ENCODE measurements around the gene TGFBR2. TPM values are rescaled to one million over a fixed set of nuclear protein-coding genes. Genes with fewer than 3 reads are reported as not detected.

TGFBR2 gene
- total RNA-seq, 1 experiment from 2014 or later, result 0.81 TPM

DNA sequence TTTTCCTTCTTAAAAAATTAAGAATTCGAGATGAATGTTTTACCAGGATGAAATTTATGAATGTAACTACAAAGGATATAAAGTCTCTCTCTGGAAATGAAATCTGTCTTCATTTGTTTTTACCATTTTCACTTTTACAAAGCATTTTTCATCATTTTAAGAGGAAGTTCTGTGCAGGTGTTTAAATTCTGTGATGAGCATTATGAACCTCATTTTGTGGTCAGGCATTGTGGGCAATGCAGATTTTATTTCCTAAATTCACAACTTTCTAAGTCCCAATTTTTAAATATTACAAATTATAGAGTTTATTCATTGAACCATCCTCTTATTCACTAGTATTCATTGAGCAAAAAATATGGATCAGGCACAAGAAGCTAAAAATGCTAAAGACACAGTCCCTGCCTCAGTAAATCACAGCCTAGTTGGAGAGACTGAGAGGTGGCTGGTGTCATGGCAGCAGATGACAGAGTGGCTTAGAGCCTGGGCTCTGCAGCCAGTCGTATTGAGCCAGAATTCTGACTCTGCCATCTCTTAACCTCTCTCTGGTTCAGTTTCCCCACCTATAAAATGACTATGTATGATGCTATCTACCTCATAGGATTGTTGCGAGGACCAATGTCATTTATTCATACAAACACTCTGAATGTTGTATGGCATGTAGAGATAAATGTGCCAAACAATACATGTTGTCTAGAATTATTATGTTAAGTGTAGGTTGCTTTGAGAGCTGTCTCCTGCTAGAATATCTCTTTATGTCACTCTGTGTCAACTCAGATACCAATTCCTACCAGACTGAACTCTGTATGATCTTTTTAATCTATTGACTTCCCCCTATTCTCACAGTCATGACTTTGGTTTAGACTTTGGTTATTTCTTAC is 7.5 kb upstream of the TGFBR2 start:
- in situ Hi-C loops (cut with HindIII; ENCODE audit: low sequenced_read_pairs), result no loop called here
- DNase-seq (ENCODE audit: low spot score), result no peak

DNA sequence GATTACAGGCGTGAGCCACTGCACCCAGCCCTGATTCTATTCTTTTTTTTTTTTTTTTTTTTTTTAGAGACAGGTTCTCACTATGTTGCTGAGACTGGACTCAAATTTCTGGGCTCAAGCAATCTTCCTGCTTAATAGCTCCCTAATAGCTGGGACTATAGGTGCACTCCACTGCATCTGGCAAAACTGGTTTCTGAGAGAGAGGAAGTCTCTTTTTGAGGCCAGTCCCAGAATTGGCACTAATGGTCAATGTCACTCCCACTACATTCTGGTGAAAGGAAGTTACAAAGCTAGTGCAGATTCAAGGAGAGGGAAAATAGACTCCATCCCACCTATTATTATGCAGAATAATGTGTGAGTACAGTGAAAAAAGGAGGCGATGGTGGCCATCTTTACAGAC is 5.8 kb upstream of the TGFBR2 start:
- in situ Hi-C loops (cut with HindIII; ENCODE audit: low sequenced_read_pairs), result no loop called here
- DNase-seq (ENCODE audit: low spot score), result no peak

DNA sequence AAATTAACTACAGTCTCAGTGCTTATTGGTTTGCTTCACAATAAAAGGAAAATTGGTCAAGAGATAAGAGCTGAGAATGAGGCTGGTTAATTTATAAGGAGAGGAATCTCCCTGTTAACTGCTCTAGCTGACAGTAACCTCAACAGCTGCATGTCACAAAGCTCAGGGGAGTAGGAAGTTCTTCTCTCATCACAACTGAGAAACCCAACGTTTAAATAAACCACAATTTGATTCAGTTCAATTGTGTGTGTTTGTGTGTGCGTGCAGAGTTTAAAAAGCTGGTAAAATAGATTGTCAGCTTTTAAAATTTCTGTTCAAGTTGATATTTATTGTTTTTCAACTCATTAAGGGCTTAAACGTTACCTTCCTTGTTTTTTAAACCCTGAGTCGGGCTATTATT is 3.5 kb upstream of the TGFBR2 start:
- in situ Hi-C loops (cut with HindIII; ENCODE audit: low sequenced_read_pairs), result no loop called here

DNA sequence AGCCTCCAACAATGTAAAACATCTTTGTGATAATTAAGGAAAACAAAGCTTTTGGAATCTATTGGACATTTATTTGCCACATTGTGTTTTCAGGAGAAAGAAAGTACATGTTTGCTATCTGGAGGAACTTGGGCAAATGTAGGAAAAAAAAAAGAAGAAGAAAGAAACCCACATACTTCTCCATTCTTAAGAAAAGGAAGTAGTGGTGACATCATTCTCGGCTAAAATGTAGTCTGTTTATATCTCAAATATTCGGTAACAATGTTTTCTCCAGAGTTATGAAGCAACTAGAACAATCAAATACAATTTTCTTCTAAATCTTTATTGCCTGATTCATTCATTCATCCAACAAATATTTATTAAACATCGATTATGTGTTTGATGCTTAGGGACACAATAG is 2.3 kb upstream of the TGFBR2 start:
- in situ Hi-C loops (cut with HindIII; ENCODE audit: low sequenced_read_pairs), result no loop called here
- no peak for DNase-seq (ENCODE audit: low spot score)

More for the DNA sequence above, 3.5 kb upstream of the TGFBR2 start:
- no peak for DNase-seq (ENCODE audit: low spot score)

DNA sequence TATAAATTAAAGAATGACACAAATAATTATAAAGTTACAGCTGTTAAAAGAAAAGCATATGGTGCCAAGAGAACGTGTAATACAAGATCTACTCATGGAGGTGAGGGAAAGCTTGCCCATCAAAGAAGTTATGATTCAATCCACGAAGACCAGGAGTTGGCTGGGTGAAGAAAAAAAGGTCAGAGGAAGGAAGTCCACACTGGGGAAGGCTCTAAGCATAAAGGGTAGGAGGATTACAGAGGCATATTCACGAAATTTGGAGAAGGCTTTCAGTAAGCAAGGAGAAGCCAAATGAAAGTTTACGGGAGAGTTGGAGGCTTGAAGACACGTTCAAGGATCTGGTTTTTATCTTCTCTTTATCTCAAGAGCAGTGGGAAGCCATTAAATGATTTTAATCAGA is 1.8 kb upstream of the TGFBR2 start:
- DNase-seq (ENCODE audit: low spot score), result no peak
- in situ Hi-C loops (cut with HindIII; ENCODE audit: low sequenced_read_pairs), result no loop called here

DNA sequence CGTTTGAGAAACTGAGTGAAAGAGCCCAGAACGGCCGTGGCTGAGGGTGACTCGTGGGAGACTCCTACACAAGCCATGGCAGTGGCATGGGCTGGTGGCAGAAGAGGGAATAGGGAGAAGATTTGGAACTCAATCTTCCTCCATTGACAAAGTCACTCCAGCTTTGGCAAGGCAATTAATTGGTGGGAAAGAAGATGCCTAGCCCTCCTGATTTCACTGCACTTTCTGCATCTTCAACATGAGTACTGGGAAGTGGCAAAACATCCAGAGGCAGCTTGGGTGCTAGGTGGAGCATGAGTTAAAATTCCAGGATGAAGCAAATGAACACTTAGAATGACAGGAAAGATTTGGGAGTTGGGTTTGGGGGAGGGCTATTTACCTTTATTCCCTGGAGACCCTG is 1.4 kb upstream of the TGFBR2 start:
- no peak for DNase-seq (ENCODE audit: low spot score)
- in situ Hi-C loops (cut with HindIII; ENCODE audit: low sequenced_read_pairs), result no loop called here

DNA sequence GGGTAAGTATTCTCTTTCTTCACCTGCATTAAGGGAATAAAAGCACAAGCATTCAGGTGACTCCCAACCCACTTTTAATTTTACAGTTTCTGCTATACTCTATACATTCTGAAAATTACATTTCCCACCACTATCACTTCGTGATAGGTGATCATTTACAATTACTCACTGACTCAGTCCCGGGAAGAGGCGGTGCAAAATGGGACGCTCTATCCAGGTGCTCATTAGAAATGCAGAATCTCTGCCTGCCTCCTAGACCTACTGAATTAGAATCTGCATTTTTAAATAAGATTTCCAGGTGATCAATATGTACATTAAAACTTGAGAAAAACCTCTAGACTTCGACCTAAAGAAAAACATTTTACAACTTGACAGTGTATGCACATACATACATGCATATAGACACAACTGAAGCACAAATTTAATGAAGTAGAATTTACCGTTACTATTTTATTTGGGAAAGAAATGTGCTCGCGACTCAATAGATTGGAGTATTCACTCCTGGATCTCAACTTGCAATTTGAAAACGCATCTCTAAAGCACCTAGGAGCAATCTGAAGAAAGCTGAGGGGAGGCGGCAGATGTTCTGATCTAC is 598 bp upstream of the TGFBR2 start:
- in situ Hi-C loops (cut with HindIII; ENCODE audit: low sequenced_read_pairs), result no loop called here
- DNase-seq (ENCODE audit: low spot score), result no peak

DNA sequence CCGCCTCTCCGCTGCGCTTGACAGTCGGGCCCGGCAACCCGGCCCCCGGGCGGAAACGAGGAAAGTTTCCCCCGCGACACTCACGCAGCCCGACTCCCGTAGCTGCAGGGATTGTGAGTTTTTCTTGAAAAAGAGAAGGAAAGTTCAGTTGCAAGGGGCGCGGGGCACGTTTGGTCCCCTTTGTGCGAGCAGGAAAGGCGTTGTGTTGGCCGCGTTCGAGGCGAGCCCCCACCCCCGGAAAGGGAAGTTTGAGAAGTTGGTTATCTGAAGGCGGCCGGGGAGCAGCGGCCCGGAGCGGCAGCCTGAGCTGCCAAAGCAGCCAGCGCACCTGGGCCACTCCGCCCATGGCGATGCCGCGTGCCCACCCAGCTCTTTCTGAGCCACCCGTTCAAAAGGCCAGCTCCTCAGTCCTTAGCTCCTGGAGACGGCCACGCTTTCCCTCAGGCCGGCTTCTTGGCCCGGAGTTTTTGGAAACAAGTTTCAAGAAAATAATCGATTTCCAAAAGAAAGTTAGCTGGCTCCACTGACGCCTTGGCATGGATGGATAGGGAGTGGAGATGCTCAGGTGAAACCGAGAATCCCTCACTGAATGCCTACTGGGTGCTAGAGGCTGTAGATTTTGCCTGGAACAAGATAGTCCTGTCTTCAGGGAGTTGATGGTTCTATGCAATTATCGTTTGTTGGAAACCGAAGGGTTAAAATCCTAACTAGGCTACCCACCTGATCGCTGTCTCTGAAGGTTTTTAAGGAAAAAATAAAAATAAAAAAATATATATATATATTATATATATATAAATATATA is 832 bp downstream of the TGFBR2 start:
- no peak for DNase-seq (ENCODE audit: low spot score)
- in situ Hi-C loops (cut with HindIII; ENCODE audit: low sequenced_read_pairs), result no loop called here

DNA sequence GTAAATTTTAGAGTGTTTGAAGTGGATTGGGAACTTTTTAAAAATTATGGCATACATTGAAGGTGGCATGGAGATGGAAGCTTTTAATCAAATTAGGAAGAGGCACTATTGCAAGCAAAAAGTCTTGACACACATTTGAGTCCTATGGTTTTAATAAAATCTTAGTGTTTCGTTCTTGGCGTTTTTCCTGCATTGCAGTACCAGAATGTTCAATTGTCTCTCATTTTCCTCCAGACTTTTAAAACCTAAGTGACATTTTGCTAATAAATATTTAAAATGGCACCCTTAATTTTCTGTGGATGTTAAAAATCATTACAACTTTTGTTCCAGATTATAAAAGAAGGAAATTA is 2.2 kb downstream of the TGFBR2 start:
- no peak for DNase-seq (ENCODE audit: low spot score)
- in situ Hi-C loops (cut with HindIII; ENCODE audit: low sequenced_read_pairs), result no loop called here

DNA sequence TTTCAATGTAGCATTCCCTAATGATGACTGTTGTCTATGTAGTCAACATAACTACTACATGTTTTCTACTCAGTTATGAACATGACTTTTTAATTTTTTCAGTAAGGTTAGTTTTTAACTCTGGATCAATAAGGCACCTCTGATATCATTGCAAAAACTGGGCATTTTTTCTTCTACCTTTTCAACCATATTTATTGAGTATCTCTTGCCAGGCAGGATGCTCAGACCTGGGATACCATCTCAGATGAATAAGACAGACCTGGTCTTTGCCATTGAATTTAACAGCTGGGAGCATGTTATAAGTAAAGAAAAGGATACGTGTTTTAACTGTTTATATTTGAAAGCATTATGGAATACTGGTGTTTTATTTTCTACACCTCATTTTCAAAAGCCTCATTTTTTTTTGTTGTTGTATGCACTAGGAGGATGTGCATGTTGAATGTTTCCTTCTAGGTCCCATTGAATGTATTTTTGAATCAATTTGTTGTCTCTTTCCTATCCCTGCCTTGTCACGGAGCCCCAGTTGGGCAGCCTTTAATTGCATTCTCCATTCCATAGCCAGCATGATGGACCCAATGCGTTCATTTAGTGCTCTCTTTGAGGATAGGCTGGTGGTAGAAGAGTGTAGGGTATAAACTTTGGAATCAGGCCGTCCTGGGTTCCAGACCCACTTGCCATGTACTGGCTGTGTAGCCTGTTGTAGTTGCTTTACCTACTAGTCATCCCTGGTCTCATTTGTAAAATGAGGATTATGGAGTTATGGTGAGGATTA is 3.7 kb downstream of the TGFBR2 start:
- in situ Hi-C loops (cut with HindIII; ENCODE audit: low sequenced_read_pairs), result no loop called here
- DNase-seq (ENCODE audit: low spot score), result no peak

DNA sequence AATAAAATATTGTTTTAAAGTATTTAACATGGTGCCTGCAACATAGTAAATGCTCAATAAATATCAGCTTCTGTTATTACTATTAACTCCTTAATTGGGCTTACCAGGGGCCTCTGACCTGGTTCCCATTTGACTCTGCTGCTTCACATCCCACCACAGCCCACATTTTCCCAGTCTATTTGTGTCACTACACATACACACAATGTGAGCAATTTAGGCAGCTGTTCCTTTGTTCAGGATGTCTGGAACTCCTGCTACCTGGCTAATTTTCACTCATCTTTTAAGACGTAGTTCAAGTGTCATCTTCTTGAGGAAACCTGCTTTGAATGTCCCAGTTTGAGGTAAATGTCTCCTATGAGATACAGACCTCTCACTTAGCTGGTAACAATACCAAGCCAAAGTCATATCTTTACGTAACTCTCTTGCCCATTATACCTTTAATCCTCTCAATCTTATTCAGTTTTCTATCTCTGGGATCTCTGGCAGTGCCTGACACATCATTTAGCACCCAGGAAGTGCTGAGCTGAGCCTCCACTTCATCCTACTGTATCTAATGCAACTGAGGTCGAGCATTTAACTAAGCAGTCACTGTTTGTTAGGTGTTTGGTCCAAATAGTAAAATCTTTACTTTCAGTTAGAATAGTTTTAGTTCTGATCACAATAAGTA is 4.4 kb downstream of the TGFBR2 start:
- in situ Hi-C loops (cut with HindIII; ENCODE audit: low sequenced_read_pairs), result no loop called here
- no peak for DNase-seq (ENCODE audit: low spot score)

DNA sequence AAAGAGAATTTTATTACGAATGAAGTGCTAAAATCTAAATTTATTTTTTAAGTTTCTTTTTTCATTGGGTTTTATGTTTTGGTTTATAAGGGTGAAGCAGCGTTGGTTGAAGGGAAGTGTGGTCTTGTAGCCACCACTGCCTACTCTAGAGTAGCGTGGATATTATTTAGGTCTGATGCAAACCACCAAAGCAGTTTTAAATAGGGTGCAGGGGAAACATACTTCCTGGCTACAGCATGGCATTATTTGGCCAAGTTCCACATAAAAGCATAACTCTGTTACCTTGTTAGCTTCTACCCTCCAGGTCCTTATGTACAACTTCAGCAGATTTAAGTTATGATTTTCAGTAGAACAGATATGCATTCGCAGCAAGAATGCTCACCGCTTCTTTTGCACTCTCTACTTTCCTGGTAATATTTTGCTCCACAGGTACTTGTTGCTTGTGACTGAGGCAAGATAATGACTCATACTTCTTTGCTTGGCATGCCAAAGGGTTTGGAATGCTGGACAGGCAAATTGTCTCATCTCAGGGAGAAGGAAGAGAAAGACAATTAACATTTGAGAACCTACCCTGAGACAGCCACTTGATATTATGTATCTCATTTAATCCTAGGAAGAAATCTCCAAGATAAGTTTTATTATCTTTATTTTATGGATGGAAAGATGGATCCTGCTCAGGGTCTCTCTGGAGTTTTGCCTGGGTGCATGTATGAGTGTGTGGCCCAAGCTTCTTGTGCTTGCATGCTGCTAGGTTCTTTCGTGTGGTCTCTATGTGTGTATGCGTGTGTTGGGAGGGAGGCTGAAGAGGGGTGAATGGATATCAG is 5.4 kb downstream of the TGFBR2 start:
- in situ Hi-C loops (cut with HindIII; ENCODE audit: low sequenced_read_pairs), result no loop called here
- DNase-seq (ENCODE audit: low spot score), result no peak

DNA sequence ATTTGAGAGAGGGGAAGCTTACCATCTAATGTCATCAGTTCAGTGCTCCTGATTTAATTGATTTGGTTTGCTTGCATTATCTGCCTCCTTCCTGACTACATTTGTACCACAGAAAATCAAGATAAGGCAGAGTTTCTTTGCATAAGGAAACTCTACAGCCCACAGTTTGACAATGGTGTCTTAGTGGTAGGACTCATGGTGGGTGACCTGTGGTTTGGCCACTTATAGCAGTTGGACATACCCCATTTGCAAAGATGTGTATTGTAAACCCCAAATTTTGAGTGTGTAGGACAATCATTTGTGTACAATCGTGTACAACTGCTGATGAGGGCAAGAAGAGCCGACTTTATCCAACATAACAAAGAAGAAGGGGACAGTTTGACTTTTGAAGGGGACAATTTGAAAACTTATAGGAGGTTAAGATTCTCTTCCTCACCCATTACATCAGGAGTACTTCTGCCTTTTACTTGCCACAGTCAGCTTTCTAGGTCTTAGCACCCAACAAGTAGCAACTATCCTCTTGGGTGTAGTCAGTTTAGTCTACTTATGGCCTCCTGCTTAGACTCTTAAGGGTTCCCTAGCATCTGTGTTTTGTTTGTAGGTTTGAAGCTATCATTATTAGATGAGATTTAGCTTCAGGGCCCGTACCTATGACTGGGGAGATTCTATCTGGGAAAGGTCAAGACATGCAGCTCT is 6.2 kb downstream of the TGFBR2 start:
- in situ Hi-C loops (cut with HindIII; ENCODE audit: low sequenced_read_pairs), result no loop called here
- no peak for DNase-seq (ENCODE audit: low spot score)

DNA sequence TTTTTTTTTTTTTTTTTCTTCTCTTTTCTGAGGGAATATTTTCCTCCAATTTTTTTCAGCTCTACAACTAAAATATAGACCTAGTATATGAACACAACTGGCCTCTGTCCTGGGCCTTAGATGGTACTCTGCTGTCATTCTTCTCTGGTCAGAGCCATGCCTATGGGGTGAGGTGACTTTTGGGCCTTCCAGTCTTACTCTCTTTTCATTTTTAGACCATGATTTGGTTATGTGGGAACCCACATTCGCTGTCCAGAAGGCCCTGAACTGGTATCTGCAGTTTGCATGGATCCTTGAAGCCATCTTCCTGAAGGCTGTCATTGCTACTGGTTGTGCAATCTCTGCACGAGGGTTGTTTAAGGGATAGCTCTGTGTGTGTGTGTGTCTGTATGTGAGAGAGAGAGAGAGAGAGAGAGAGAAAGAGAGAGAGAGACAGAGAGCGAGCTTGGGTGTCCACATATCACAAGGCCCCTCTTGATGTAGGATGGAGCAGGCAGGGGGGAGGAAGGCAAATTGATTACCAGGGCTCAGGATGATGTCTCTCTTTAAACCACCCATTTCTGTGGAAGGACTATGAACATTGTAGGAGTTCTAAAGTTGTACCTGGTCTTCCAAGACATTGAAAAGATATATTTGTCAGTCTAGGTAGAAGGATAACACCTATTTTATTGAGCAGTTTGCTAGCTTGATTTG is 6.9 kb downstream of the TGFBR2 start:
- in situ Hi-C loops (cut with HindIII; ENCODE audit: low sequenced_read_pairs), result no loop called here

DNA sequence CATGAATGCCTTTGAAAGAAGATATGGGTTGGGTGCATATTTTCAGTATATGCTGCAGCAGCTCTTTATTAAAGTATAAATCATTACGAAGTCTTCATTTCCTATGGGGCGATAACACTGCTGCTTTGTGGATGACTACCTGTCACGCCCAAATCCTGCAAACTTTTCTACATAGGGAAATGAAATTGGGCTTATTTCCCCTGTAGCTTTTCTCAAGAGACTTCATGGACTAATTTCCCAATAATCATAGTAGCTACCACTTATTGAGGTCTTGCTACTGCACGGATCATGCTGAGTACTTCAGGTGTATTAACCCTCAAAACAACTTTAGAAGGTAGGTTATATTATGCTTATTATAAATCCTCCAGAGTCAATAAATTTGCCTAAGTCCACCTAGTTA is 8.0 kb downstream of the TGFBR2 start:
- in situ Hi-C loops (cut with HindIII; ENCODE audit: low sequenced_read_pairs), result no loop called here
- DNase-seq (ENCODE audit: low spot score), result no peak

More for the DNA sequence above, 6.9 kb downstream of the TGFBR2 start:
- no peak for DNase-seq (ENCODE audit: low spot score)

DNA sequence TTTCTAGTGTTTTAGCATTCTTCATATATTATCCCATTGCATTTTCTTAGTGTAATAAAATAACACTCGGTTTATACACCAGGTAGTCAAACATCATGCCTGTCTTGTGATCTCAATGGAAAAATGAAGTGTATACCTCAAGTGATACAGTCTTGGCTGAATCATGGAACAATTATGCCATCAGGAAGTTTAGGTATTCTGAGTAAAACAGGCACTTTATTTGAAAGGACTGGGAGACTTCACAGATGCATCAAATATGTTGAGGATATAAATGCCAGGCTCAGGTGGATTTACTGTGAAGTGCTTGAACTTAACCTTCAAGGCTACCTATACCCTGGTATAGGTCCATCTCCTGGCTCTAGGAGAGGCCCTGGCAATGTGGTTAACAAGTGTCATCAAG is 8.5 kb downstream of the TGFBR2 start:
- no peak for DNase-seq (ENCODE audit: low spot score)
- in situ Hi-C loops (cut with HindIII; ENCODE audit: low sequenced_read_pairs), result no loop called here
